GDM1 (cell line): ENCODE measurements around the gene ENO2.
"Not testable (repeated sequence)": the region's sequence is repeated elsewhere in the genome, so short reads cannot be mapped to it uniquely, and the experiment has no call there.

Experiments
- DNase-seq: peaks from one replicate; lab custom pipeline; 2025; lab: John Stamatoyannopoulos, UW

Gene ENO2

GRCh38 chr12:6886206-6886999, 28.0 kb upstream of the ENO2 start:
- DNase-seq = not testable (repeated sequence)

GRCh38 chr12:6887460-6887859, 26.9 kb upstream of the ENO2 start:
- DNase-seq = no peak

- DNase-seq = no peak
These were observed 26.0 kb upstream of the ENO2 start for GRCh38 chr12:6888360-6888759.

- DNase-seq = not testable (repeated sequence)
These were observed 25.6 kb upstream of the ENO2 start for GRCh38 chr12:6888794-6889193.

GRCh38 chr12:6889775-6890573, 24.4 kb upstream of the ENO2 start:
- DNase-seq = not testable (repeated sequence)

DNA sequence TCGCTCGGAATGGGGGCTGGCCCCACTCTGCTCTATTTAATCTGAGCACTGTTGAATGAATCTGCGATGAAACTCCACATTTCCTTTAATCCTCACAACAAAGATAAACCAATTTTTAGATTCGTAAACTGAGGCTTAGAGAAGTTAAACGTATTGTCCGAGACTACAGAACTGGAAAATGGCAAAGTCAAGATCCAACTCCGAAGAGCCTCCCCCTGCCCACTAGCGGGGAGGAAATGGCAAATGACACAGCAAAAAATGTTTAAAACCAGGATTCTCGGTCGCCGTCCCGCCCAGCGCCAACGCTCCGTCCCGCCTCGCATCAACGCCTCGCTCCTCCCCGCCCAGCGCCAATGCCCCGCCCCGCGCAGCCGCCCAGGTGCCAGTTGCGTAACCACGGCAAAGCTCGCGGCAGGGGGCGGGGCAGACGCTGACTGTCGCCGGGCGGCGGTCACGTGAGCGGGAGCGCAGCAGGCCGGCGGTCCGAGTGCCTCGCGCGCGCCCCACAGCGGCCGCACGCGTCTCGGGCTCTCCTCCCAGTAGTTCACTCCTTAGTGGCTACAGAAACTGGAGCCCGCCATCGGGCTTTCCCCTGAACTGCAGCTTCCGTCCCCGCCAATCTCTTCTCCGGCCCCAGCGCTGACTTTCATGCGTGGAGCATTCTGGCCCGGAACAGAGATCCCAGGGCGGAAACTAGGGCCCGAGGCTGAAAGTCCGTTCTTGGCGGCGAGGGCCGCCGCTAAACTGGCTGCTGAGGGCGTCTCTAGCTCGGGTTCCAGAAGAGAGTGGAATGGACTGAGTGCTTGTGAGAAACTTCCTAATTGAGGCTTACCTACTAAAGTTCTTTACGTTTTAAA, 23.4 kb upstream of the ENO2 start:
- DNase-seq = peak; percentile 99

DNA sequence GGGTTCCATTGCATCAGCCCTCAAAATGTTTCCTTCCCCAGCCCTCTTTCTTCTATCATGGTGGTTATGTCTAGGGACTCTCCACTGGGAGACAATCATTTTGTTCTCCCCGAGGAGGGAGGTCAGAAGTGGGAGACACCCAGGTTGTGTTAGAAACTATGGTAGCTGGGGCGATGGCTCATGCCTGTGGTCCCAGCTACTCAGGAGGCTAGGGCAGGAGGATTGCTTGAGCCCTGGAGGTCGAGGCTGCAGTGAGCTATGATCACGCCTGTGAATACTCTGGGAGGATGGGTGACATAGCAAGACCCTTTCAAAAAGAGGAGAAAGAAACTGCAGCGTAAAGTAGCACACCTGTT, 22.8 kb upstream of the ENO2 start:
- DNase-seq = no peak

GRCh38 chr12:6892683-6893082, 21.7 kb upstream of the ENO2 start:
- DNase-seq = not testable (repeated sequence)

DNA sequence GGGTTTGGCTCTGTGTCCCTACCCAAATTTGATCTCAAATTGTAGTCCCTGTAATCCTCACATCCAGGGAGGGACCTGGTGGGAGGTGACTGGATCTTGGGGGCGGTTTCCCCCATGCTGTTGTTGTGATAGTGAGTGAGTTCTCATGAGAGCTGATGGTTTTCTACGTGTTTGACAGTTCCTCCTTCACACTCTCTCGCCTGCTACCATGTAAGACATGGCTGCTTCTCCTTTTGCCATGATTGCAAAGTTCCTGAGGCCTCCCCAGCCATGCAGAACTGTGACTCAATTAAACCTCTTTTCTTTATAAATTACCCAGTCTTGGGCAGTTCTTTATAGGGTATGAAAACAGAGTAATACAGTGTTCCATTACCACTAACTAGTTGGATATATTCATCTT, 20.1 kb upstream of the ENO2 start:
- DNase-seq = no peak

DNA sequence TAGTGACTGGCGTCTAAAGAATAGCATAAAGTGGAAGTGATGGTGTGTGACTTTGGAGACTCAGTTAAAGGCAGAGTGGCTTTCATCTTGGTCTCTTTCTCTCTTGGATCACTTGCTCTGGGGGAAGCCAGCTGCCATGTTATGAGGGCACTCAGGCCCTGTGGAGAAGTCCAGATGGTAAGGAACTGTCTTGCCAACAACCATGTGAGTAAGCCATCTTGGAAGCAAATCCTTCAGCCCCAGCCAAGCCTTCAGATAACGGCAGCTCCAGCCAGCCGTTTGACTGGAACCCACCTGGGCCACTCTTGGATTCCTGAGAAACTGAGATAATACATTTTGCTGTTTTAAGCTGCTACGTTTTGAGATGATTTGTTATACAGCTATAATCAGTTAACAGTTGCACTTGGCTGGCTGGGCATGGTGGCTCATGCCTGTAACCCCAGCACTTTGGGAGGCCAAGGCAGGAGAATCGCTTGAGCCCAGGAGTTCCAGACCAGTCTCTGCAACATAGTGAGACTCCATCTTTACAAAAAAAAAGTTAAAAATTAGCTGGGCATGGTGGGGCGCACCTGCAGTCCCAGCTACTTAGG, 17.4 kb upstream of the ENO2 start:
- no peak for DNase-seq

GRCh38 chr12:6899427-6899826, 15.0 kb upstream of the ENO2 start:
- no peak for DNase-seq

DNA sequence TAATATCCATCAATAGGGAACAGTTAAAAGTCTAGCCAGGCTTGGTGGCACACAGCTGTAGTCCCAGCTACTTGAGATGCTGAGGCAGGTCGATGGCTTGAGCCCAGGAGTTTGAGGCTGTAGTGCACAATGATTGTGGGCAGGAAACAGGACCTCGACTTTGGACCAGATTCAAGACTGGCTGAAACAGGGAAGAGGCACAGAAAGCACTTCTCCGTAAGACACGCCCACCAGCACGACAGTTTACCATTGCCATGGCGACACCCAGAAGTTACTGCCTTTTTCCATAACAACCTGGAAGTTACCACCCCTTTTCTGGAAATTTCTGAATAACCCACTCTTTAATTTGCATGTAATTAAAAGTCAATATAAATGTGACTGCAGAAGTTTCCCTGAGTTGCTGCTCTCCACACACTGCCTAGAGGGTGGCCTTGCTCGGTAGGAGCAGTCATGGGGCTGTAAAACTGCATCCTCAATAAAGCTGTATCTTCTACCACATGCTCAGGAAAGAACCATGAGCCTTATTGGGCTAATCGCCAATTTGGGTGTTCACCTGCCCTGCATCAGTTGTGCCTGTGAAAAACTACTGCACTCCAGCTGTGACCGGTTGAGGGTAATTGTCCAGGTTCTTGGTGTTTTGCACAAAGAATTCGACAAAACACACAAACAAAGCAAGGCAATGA, 14.4 kb upstream of the ENO2 start:
- peak; percentile 63 for DNase-seq

GRCh38 chr12:6902448-6902847, 11.9 kb upstream of the ENO2 start:
- no peak for DNase-seq

- DNase-seq = no peak
These were observed 10.7 kb upstream of the ENO2 start for GRCh38 chr12:6903722-6904121.

DNA sequence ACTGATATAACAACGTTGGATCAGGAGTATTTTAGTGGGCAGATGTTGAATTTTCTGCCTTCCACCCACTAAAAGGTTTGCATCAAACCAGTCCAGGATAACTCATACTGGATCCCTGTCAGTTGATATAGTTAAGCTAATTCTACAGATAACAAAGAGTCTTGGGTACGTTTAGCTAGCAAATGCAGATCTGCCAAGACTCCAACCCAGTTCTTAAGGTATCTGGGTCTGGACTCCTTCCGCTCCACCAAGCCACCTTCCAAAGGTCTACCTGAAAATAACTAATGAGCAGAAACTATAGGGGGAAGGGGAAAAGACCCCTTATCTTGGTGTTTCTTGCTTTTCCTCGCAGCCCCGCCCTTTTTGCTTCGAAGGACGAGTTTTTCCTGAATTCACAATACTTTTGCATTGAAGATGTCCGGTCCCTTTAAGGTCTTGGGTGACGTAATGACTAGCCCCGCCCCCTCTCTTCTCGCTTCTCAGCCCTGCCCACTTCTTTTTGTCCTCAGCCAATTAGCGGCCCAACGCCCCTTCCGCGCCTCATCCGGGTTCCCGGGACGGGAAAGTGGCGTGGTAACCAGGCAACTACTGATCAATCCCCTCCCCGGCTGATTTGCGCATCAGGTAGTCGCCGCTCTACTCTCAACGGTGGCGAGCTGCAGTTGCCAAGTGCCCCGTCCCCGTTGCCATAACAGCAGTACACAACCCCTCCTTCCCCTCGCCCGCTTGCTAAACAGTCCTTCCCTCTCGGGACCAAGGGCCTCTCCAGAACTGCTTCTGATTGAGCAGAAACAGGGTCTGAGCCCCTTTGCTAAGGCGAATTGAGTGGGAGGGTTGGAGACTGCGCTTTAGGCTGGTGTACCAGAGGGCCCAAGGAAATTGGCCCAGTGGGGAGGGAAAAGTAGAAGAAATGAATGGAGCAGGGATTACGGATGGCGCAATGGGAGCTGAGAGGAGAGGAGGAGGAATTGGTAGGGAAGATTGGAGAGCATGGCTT, 9.8 kb upstream of the ENO2 start, which contains the start of gene LRRC23:
Gene LRRC23, plus strand, starts transcription at position 543 of the 997 bp plus-strand sequence. CDS start 812 bp downstream, outside the sequence.
- DNase-seq = peak; percentile 85

GRCh38 chr12:6905414-6906040, 8.9 kb upstream of the ENO2 start:
- no peak for DNase-seq

DNA sequence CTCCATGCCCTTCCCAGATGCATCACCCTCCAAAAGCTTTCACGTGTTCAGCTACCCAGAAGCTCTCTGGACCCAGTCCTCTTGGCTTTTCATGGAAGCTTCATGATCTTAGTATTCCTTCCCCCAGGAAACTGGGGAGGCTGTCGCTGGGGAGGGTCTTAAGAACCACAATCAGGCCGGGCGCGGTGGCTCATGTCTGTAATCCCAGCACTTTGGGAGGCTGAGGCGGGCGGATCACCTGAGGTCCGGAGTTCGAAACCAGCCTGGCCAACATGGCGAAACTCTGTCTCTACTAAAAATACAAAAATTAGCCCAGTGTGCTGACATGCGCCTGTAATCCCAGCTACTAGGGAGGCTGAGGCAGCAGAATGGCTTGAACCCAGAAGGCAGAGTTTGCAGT, 6.2 kb upstream of the ENO2 start:
- DNase-seq = not testable (repeated sequence)

DNA sequence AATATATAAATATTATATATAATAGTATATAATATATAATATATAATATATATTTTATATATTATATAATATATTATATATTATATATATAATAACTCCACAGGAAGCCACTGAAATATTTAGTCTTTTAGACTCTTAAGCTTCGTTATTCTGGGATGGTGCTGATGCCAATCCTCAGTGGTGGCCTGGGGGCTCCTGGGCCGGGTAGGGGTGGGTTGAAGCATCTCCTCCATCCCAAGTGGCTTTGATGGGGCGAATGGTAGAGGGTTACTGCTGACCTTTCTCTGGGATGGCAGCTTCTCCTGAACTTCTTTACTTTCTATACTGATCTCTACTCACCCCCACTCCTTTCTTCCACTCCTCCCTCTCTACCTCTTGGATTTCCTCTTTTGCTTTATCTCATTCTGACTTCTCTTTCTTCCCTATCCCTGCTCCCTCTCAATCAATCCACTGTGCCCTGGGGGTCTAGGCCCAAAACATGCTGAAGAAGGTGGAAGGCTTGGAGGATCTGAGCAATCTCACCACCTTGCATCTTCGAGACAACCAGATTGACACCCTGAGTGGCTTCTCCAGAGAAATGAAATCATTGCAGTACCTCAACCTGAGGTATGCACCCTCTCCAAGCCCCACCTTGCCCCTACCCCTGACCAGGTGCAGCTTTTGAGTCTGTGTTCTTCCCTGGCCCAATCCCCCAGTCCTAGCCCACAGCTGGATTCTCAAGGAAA, 4.8 kb upstream of the ENO2 start:
- DNase-seq = no peak
